K562 (cell line): Measurements from ENCODE around the gene RBM17. TPM values are rescaled to one million over a fixed set of nuclear protein-coding genes. Genes with fewer than 3 reads are reported as not detected.

Experiments used
- ATAC-seq: fragments of 200-7000 bp; cut with Tn5 transposase; 3 replicates; pipeline ENCODE4 v1.9.1; 2020; ENCODE audit warnings: moderate library complexity
- BruUV-seq: library from RNA; stranded (reverse); fragments of 400-500 nt; replicated peaks from 2 replicates; lab custom pipeline; 2021; lab: Mats Ljungman, UMichigan
- CTCF ChIA-PET: fragments of 300-600 bp; formaldehyde crosslinking; extraction: SDS; loops from one replicate; lab custom pipeline; 2021; ENCODE audit warnings: low intra/inter-chr PET ratio; lab: Yijun Ruan, JAX
- POLR2A ChIA-PET: fragments of 300-600, 350-650 bp; sonication (Branson Sonifier 250); formaldehyde crosslinking; extraction: SDS; loops from one replicate; lab custom pipeline; 2021; ENCODE audit warnings: antibody characterized with exemption, inconsistent platforms; lab: Yijun Ruan, JAX
- DNase-seq, 4 experiments: peaks; one replicate each; pipeline versions ENCODE4 v3.0.0 to v3.0.0-alpha.2; 2011 to 2018; ENCODE audit warnings: low spot score in 3 of 4, mixed read lengths in 3 of 4; ENCODE audit errors: extremely low read depth in 1 of 4
- FAIRE-seq: peaks from 2 replicates; lab custom pipeline; 2011; peaks lifted over from hg19 to GRCh38; lab: Jason Lieb, UNC
- H2AFZ ChIP-seq: 2 replicates; pipeline ENCODE4 v1.6.0; 2011; ENCODE audit warnings: low read depth, low read length, control low read depth, inconsistent platforms
- H3K27ac ChIP-seq: fragments of 200-600 bp; 3 replicates; pipeline ENCODE4 v1.8.0; 2011; ENCODE audit warnings: low read depth, mild to moderate bottlenecking, control low read depth, inconsistent platforms, low read length, moderate library complexity, mixed read lengths; ENCODE audit errors: extremely low read depth
- H3K27me3 ChIP-seq, 2 experiments: fragments of 300-600 bp in 1 of 2; 2 replicates in 1 of 2; 3 replicates in 1 of 2; pipeline versions ENCODE4 v1.6.0 to v1.8.0; 2011; ENCODE audit warnings: inconsistent platforms in 2 of 2, low read length in 2 of 2, mild to moderate bottlenecking in 1 of 2, mixed read lengths in 1 of 2, moderate library complexity in 1 of 2; ENCODE audit not compliant: control insufficient read depth in 2 of 2, insufficient read depth in 2 of 2
- H3K36me3 ChIP-seq: fragments of 300-600 bp; 3 replicates; pipeline ENCODE4 v1.8.0; 2011; ENCODE audit warnings: mild to moderate bottlenecking, low read length, inconsistent platforms; ENCODE audit not compliant: control insufficient read depth, insufficient read depth
- H3K4me1 ChIP-seq, 2 experiments: fragments of 200-600 bp in 1 of 2; replicated peaks in 1 of 2; 2 replicates in 1 of 2; 3 replicates in 1 of 2; pipeline versions ENCODE4 v1.5.1 to v1.8.0; 2011; ENCODE audit warnings: inconsistent platforms in 2 of 2, low read length in 2 of 2, mild to moderate bottlenecking in 1 of 2, mixed read lengths in 1 of 2, moderate library complexity in 1 of 2; ENCODE audit not compliant: control insufficient read depth in 2 of 2, insufficient read depth in 2 of 2
- H3K4me2 ChIP-seq: 2 replicates; pipeline ENCODE4 v1.6.1; 2011; ENCODE audit warnings: low read length, control low read depth, inconsistent platforms, mixed read lengths; ENCODE audit not compliant: insufficient read depth
- H3K4me3 ChIP-seq: fragments of 200-600 bp; sonication (generic), shearing (Covaris generic); 2 replicates; pipeline ENCODE4 v1.5.1; 2016; ENCODE audit warnings: control low read depth, inconsistent platforms
- H3K79me2 ChIP-seq: fragments of 200-600 bp; 3 replicates; pipeline ENCODE4 v1.8.0; 2011; ENCODE audit warnings: low read length, inconsistent platforms; ENCODE audit not compliant: control insufficient read depth, insufficient read depth
- H3K9ac ChIP-seq, 2 experiments: 2 replicates each; pipeline versions ENCODE4 v1.6.0 to v1.6.1; 2011; ENCODE audit warnings: low read depth in 2 of 2, low read length in 2 of 2, control low read depth in 1 of 2, inconsistent platforms in 1 of 2, mild to moderate bottlenecking in 1 of 2, mixed read lengths in 1 of 2; ENCODE audit not compliant: insufficient read depth in 1 of 2
- H3K9me1 ChIP-seq: one replicate; pipeline ENCODE4 v1.6.0; 2011; ENCODE audit warnings: inconsistent platforms, mild to moderate bottlenecking, low read length, moderate library complexity; ENCODE audit not compliant: control insufficient read depth, insufficient read depth
- H3K9me3 ChIP-seq: replicated peaks from 2 replicates; pipeline ENCODE4 v1.5.1; 2011; ENCODE audit warnings: low read depth, low read length, inconsistent platforms; ENCODE audit not compliant: control insufficient read depth, insufficient read depth
- H4K20me1 ChIP-seq: replicated peaks from 2 replicates; pipeline ENCODE4 v1.6.1; 2011; ENCODE audit warnings: low read length, inconsistent platforms, mixed read lengths; ENCODE audit not compliant: control insufficient read depth, insufficient read depth
- ARID1B ChIP-seq: fragments of 450-650 bp; IDR thresholded peaks from 2 replicates; pipeline ENCODE4 v1.6.1; 2016; ENCODE audit warnings: antibody characterized with exemption, mild to moderate bottlenecking, inconsistent platforms
- ATF1 ChIP-seq, 2 experiments: fragments of 450-650 bp in 1 of 2; IDR thresholded peaks; 2 replicates each; pipeline ENCODE4 v1.6.1; 2016; ENCODE audit warnings: missing compliant biosample characterization in 1 of 2, missing genetic modification characterization in 1 of 2
- CBFB ChIP-seq: sonication (generic); formaldehyde crosslinking; IDR thresholded peaks from 2 replicates; pipeline ENCODE4 v1.4.0; 2020; ENCODE audit warnings: mild to moderate bottlenecking, missing genetic modification reagents
- CBX1 ChIP-seq: sonication (generic); IDR thresholded peaks from 2 replicates; pipeline ENCODE4 v1.6.1; 2016; ENCODE audit warnings: antibody characterized with exemption, low read depth, mild to moderate bottlenecking
- CEBPG ChIP-seq, 3 experiments: fragments of 200-800 bp in 1 of 3; sonication (Bioruptor generic) in 1 of 3; sonication (generic) in 1 of 3; formaldehyde crosslinking in 1 of 3; IDR thresholded peaks in 2 of 3; conservative IDR thresholded peaks in 1 of 3; 2 replicates each; pipeline versions ENCODE4 v1.6.1 to v1.8.0; 2016 to 2022; ENCODE audit warnings: missing compliant biosample characterization in 2 of 3, missing genetic modification characterization in 2 of 3, mild to moderate bottlenecking in 1 of 3, missing genetic modification reagents in 1 of 3
- HMGXB4 ChIP-seq: sonication (generic); formaldehyde crosslinking; IDR thresholded peaks from 2 replicates; pipeline ENCODE4 v1.8.1; 2023; ENCODE audit warnings: mild to moderate bottlenecking, missing genetic modification reagents
- MAFK ChIP-seq: IDR thresholded peaks from 2 replicates; pipeline ENCODE4 v1.6.1; 2011; ENCODE audit warnings: low read length, improper control_type of control experiment
- MTA2 ChIP-seq: fragments of 450-650 bp; IDR thresholded peaks from 2 replicates; pipeline ENCODE4 v1.6.1; 2016; ENCODE audit warnings: low read depth
- MTA3 ChIP-seq: fragments of 450-650 bp; formaldehyde crosslinking; IDR thresholded peaks from 2 replicates; pipeline ENCODE4 v1.6.1; 2017; ENCODE audit warnings: mild to moderate bottlenecking, borderline replicate concordance
- NCOA1 ChIP-seq: fragments of 450-650 bp; IDR thresholded peaks from 2 replicates; pipeline ENCODE4 v1.6.1; 2016; ENCODE audit warnings: low read depth
- PURB ChIP-seq: sonication (generic); formaldehyde crosslinking; IDR thresholded peaks from 2 replicates; pipeline ENCODE4 v1.9.0; 2021; ENCODE audit warnings: low read depth, mild to moderate bottlenecking, missing genetic modification reagents
- TARDBP ChIP-seq: fragments of 450-650 bp; IDR thresholded peaks from 2 replicates; pipeline ENCODE4 v1.6.1; 2016
- ZNF184 ChIP-seq: sonication (generic); formaldehyde crosslinking; IDR thresholded peaks from 2 replicates; pipeline ENCODE4 v1.5.0; 2020; ENCODE audit warnings: missing genetic modification reagents
- ZNF696 ChIP-seq: fragments of 250-450 bp; sonication (Bioruptor Pico); conservative IDR thresholded peaks from 2 replicates; pipeline ENCODE4 v1.4.0; 2020; ENCODE audit warnings: mild to moderate bottlenecking, moderate library complexity
- WGBS: fragments of 100-300 bp; shearing (Covaris generic); methylation state at CpG from one replicate; pipeline ENCODE4 v1.1.6; 2016; ENCODE audit warnings: low coverage, mixed read lengths; ENCODE audit not compliant: insufficient coverage; ENCODE audit errors: missing lambda C conversion rate; 5-methylcytosine and 5-hydroxymethylcytosine counted together
- in situ Hi-C: fragments of 300-500 bp; cut with MboI; formaldehyde crosslinking; loops from 4 replicates; pipeline ENCODE4 v1.15.0; 2018; ENCODE audit warnings: inconsistent platforms, mixed read lengths
- intact Hi-C: fragments of 100-400 bp; cut with micrococcal nuclease; formaldehyde crosslinking; loops from 2 replicates; pipeline ENCODE4 v1.14.2; 2022
- polyA plus RNA-seq, 8 experiments: library from polyadenylated mRNA; depleted of rRNA in 4 of 8; stranded (reverse) in 5 of 8; unstranded in 3 of 8; fragments of >200 nt; fragmentation: Nextera tagmentation in 2 of 8; fragmentation: Illumina TruSeq in 1 of 8; extraction: Ambion mirVana in 2 of 8; extraction: Trizol in 1 of 8; gene quantifications; 2 replicates each; pipeline versions ENCODE4 v1.2.1 to v1.2.3, GENCODE V29; 2011 to 2014; ENCODE audit warnings: inconsistent platforms in 1 of 8, missing spikeins in 1 of 8
- total RNA-seq, 7 experiments: library from RNA; depleted of rRNA in 6 of 7; stranded (reverse); fragments of >200 nt in 6 of 7; fragmentation: Illumina TruSeq in 2 of 7; extraction: Trizol in 2 of 7; gene quantifications; 2 replicates each; pipeline versions ENCODE4 v1.2.1 to v1.2.3, GENCODE V29; 2011 to 2021; ENCODE audit warnings: low replicate concordance in 1 of 7
- TF ChIP-seq, protein P1 (sequence below): fragments of 450-650 bp; IDR thresholded peaks from 2 replicates; pipeline ENCODE4 v1.6.1; 2018; ENCODE audit warnings: mild to moderate bottlenecking, low read depth; ENCODE audit not compliant: partially characterized antibody

RBM17 gene
- total and polyA plus RNA-seq, 9 of the 15 experiments (the other 6 are each of a cell fraction or from before 2014, with no cell fraction given) = 23.6 to 217 (median 124) TPM

DNA sequence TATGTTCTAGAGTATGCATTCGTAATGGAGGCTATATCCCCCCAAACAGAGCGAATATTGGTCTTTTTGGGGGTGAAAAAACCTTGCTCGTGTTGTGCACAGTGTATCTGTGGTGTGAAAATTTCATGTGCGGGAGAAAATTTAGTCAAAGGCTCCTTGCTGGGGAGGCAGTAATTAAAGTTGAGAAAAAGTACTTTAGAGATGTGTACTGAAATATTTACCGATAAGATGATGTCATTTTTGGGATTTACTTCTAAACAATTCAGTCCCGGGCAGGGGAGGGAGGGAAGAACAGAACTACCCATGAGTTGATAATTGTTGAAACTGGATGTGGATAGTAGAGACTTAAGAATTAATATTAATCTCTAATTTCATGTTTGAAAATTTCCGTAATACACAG, 9.3 kb downstream of the RBM17 start:
- Histone ChIP-seq H3K27me3 (no peaks in the 10 kb centered on the region), H3K9me3 (no peaks in the 10 kb centered on the region), H3K36me3 (peaks cover 82% of the 10 kb centered on the region), H3K79me2 (peaks cover 86% of the 10 kb centered on the region), H3K9me1 (no peaks in the 10 kb centered on the region), H2AFZ (no peak overlapping the region), H3K4me1 (peaks cover 4 to 12% of the 10 kb centered on the region in 2 experiments; a peak in 3 of 5 replicates), H3K27ac (no peak overlapping the region), H3K4me3 (no peak overlapping the region), H4K20me1 (peaks cover 21% of the 10 kb centered on the region), H3K9ac (no peak overlapping the region), H3K4me2 (no peak overlapping the region)
- in situ Hi-C loops = no loop called here
- ATAC-seq (no peak), FAIRE-seq (no peak), DNase-seq (no peak)
- no TSS peak for BruUV-seq
- TF ChIP-seq CBFB = no peak
- no peak for TF ChIP-seq ZNF184 (CRISPR knock-in tag)
- TF ChIP-seq NCOA1 = no peak
- TF ChIP-seq CEBPG (CRISPR knock-in tag; IDR thresholded peaks at IDR 0.05) = no peak
- TF ChIP-seq CEBPG (tag; conservative IDR thresholded peaks at IDR 0.05 in 1 of 2, IDR thresholded peaks at IDR 0.05 in 1 of 2) = no peak
- TF ChIP-seq ZNF696 = no peak
- TF ChIP-seq MTA2 = no peak
- TF ChIP-seq CBX1 = no peak
- TF ChIP-seq, protein P1, sequence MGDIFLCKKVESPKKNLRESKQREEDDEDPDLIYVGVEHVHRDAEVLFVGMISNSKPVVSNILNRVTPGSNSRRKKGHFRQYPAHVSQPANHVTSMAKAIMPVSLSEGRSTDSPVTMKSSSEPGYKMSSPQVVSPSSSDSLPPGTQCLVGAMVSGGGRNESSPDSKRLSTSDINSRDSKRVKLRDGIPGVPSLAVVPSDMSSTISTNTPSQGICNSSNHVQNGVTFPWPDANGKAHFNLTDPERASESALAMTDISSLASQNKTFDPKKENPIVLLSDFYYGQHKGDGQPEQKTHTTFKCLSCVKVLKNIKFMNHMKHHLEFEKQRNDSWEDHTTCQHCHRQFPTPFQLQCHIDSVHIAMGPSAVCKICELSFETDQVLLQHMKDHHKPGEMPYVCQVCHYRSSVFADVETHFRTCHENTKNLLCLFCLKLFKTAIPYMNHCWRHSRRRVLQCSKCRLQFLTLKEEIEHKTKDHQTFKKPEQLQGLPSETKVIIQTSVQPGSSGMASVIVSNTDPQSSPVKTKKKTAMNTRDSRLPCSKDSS = no peak
- no peak for TF ChIP-seq PURB (CRISPR knock-in tag)
- no peak for TF ChIP-seq ATF1 (CRISPR knock-in tag; IDR thresholded peaks at IDR 0.05)
- TF ChIP-seq ATF1 (tag; IDR thresholded peaks at IDR 0.05) = no peak
- no peak for TF ChIP-seq ARID1B
- TF ChIP-seq HMGXB4 (CRISPR knock-in tag) = no peak
- TF ChIP-seq TARDBP = no peak
- TF ChIP-seq MAFK = no peak
- no peak for TF ChIP-seq MTA3
- ChIA-PET CTCF (no interaction called here), POLR2A (interaction anchor here (0.6 kb wide), 1 partner anchor 54 kb away, joined by 3 read pairs; no protein-coding TSS in a partner anchor)
- intact Hi-C loops = no loop called here
- 97% methylated on average over 7 of the region's 7 CpGs for WGBS
